ENCODE data around the gene WASF3. TPM values are rescaled to one million over a fixed set of nuclear protein-coding genes. Genes with fewer than 3 reads are reported as not detected.

WASF3 gene
- total RNA-seq, 1 experiment from 2014 or later, result 0.31 TPM

- Histone ChIP-seq H3F3A (ENCODE audit: insufficient read depth, low read depth) (no peaks in the 10 kb centered on the region), H3K27ac (no peak overlapping the region), H2AFZ (no peak overlapping the region), H3K27me3 (ENCODE audit: insufficient read depth, low read depth) (peaks cover 52% of the 10 kb centered on the region), H3K79me2 (ENCODE audit: low read depth) (no peaks in the 10 kb centered on the region), H3K9me3 (ENCODE audit: insufficient read depth, low read depth) (no peaks in the 10 kb centered on the region), H4K20me1 (ENCODE audit: insufficient read depth) (no peaks in the 10 kb centered on the region), H3K9me2 (ENCODE audit: insufficient read depth) (no peaks in the 10 kb centered on the region), H3K4me1 (replicated peaks; ENCODE audit: insufficient read depth) (no peaks in the 10 kb centered on the region), H3K4me2 (no peak overlapping the region), H3K4me3 (no peak overlapping the region), H3K36me3 (ENCODE audit: low read depth) (no peaks in the 10 kb centered on the region)
- TF ChIP-seq CTCF (conservative IDR thresholded peaks at IDR 0.05) (no peak), EZH2 (IDR thresholded peaks at IDR 0.05; ENCODE audit: low read depth) (no peak)
- CTCF ChIA-PET, result no interaction called here
- BruUV-seq (replicated peaks), result no TSS peak
- DNase-seq, result no peak
- intact Hi-C loops (cut with micrococcal nuclease; ENCODE audit: unreplicated experiment), result loop anchor here (5.0 to 10.0 kb wide), 2 partner anchors 168 to 226 kb away; no protein-coding TSS in a partner anchor
- POLR2A ChIA-PET (ENCODE audit: unreplicated experiment), result no interaction called here
Observed at GRCh38 chr13:26706381-26706780, 148.9 kb downstream of the WASF3 start.

- CTCF ChIA-PET, result no interaction called here
- H4K20me1 ChIP-seq (ENCODE audit: insufficient read depth), result no peaks in the 10 kb centered on the region
- H2AFZ ChIP-seq, result no peak overlapping the region
- BruUV-seq (replicated peaks), result no TSS peak
- no peak overlapping the region for H3K27ac ChIP-seq
- no peaks in the 10 kb centered on the region for H3K9me2 ChIP-seq (ENCODE audit: insufficient read depth)
- DNase-seq, result no peak
- H3K9me3 ChIP-seq (ENCODE audit: insufficient read depth, low read depth), result no peaks in the 10 kb centered on the region
- intact Hi-C loops (cut with micrococcal nuclease; ENCODE audit: unreplicated experiment), result loop anchor here (5.0 to 10.0 kb wide), 2 partner anchors 167 to 225 kb away; no protein-coding TSS in a partner anchor
- H3K27me3 ChIP-seq (ENCODE audit: insufficient read depth, low read depth), result peaks cover 54% of the 10 kb centered on the region
- POLR2A ChIA-PET (ENCODE audit: unreplicated experiment), result no interaction called here
- H3K79me2 ChIP-seq (ENCODE audit: low read depth), result no peaks in the 10 kb centered on the region
- TF ChIP-seq CTCF (conservative IDR thresholded peaks at IDR 0.05), result peak; percentile 63
- no peak for TF ChIP-seq EZH2 (IDR thresholded peaks at IDR 0.05; ENCODE audit: low read depth)
- no peak overlapping the region for H3K4me3 ChIP-seq
- H3K36me3 ChIP-seq (ENCODE audit: low read depth), result no peaks in the 10 kb centered on the region
- no peaks in the 10 kb centered on the region for H3K4me1 ChIP-seq (replicated peaks; ENCODE audit: insufficient read depth)
- no peaks in the 10 kb centered on the region for H3F3A ChIP-seq (ENCODE audit: insufficient read depth, low read depth)
- H3K4me2 ChIP-seq, result no peak overlapping the region
Observed at GRCh38 chr13:26707122-26708006, 149.9 kb downstream of the WASF3 start.

- H3K4me3 ChIP-seq, result no peak overlapping the region
- DNase-seq, result no peak
- H3K9me3 ChIP-seq (ENCODE audit: insufficient read depth, low read depth), result no peaks in the 10 kb centered on the region
- peak; percentile 20; the same call in 1 of the 2 replicates for TF ChIP-seq CTCF (conservative IDR thresholded peaks at IDR 0.05)
- TF ChIP-seq EZH2 (IDR thresholded peaks at IDR 0.05; ENCODE audit: low read depth), result no peak
- no peaks in the 10 kb centered on the region for H3K4me1 ChIP-seq (replicated peaks; ENCODE audit: insufficient read depth)
- H3K79me2 ChIP-seq (ENCODE audit: low read depth), result no peaks in the 10 kb centered on the region
- no TSS peak for BruUV-seq (replicated peaks)
- ChIA-PET CTCF (interaction anchor here (0.7 kb wide), 1 partner anchor 1122 kb away, joined by 4 read pairs; no protein-coding TSS in a partner anchor), POLR2A (ENCODE audit: unreplicated experiment) (no interaction called here)
- no peaks in the 10 kb centered on the region for H4K20me1 ChIP-seq (ENCODE audit: insufficient read depth)
- peaks cover 54% of the 10 kb centered on the region for H3K27me3 ChIP-seq (ENCODE audit: insufficient read depth, low read depth)
- H2AFZ ChIP-seq, result no peak overlapping the region
- H3K4me2 ChIP-seq, result no peak overlapping the region
- H3K9me2 ChIP-seq (ENCODE audit: insufficient read depth), result no peaks in the 10 kb centered on the region
- no peaks in the 10 kb centered on the region for H3K36me3 ChIP-seq (ENCODE audit: low read depth)
- intact Hi-C loops (cut with micrococcal nuclease; ENCODE audit: unreplicated experiment), result loop anchor here (5.0 to 10.0 kb wide), 2 partner anchors 167 to 224 kb away; no protein-coding TSS in a partner anchor
- no peak overlapping the region for H3K27ac ChIP-seq
- no peaks in the 10 kb centered on the region for H3F3A ChIP-seq (ENCODE audit: insufficient read depth, low read depth)
Observed at GRCh38 chr13:26708007-26708297, 150.5 kb downstream of the WASF3 start.
